Measurements from ENCODE around the gene LRRFIP1. TPM values are rescaled to one million over a fixed set of nuclear protein-coding genes. Genes with fewer than 3 reads are reported as not detected.

Gene LRRFIP1
- total and polyA plus RNA-seq, 10 donors, result 40.4 to 164 (median 124) TPM

GRCh38 chr2:237697586-237698357 is 70.4 kb downstream of the LRRFIP1 start:
- H3K4me1 ChIP-seq, result peaks cover 92 to 100% (median 98%) of the 10 kb centered on the region in 6 donors
- DNase-seq, result peak; percentile 80
- intact Hi-C loops (cut with DNase I; ENCODE audit: low total_unique reads), result no loop called here
- 24 to 34% (median 31%) methylated on average over 13 of the region's 13 CpGs for WGBS, 5 donors
- H3K27ac ChIP-seq, result peak overlapping the region; percentile 49 to 100 (median 98)
- peak overlapping the region in 2 of 8 donors; percentile 1 to 37 for H3K4me3 ChIP-seq
- H3K27me3 ChIP-seq (replicated peaks in 1 of 7), result no peaks in the 10 kb centered on the region
- no peaks in the 10 kb centered on the region for H3K9me3 ChIP-seq
- TF ChIP-seq CTCF (IDR thresholded peaks at IDR 0.05 in 8 of 11, conservative IDR thresholded peaks at IDR 0.05 in 3 of 11), result no peak
- TF ChIP-seq POLR2AphosphoS5 (IDR thresholded peaks at IDR 0.05), result peak in 1 of 3 donors; percentile 26
- H3K36me3 ChIP-seq, result no peaks in the 10 kb centered on the region

GRCh38 chr2:237698358-237698694 is 70.9 kb downstream of the LRRFIP1 start:
- Histone ChIP-seq H3K9me3 (no peaks in the 10 kb centered on the region), H3K27ac (peak overlapping the region; percentile 49 to 100 (median 98)), H3K4me1 (peaks cover 98 to 100% (median 100%) of the 10 kb centered on the region in 6 donors), H3K36me3 (no peaks in the 10 kb centered on the region), H3K27me3 (replicated peaks in 1 of 7) (no peaks in the 10 kb centered on the region), H3K4me3 (peak overlapping the region in 2 of 8 donors; percentile 1 to 37)
- 40 to 67% (median 46%) methylated on average over 4 to 5 of the region's 5 CpGs for WGBS, 5 donors
- TF ChIP-seq POLR2AphosphoS5 (IDR thresholded peaks at IDR 0.05) (no peak), CTCF (IDR thresholded peaks at IDR 0.05 in 8 of 11, conservative IDR thresholded peaks at IDR 0.05 in 3 of 11) (no peak), POLR2A (IDR thresholded peaks at IDR 0.05) (no peak)
- DNase-seq, result peak; percentile 69
- intact Hi-C loops (cut with DNase I; ENCODE audit: low total_unique reads), result no loop called here

- peak; percentile 66 for DNase-seq
- TF ChIP-seq POLR2AphosphoS5 (IDR thresholded peaks at IDR 0.05) (no peak), CTCF (IDR thresholded peaks at IDR 0.05 in 8 of 11, conservative IDR thresholded peaks at IDR 0.05 in 3 of 11) (no peak), POLR2A (IDR thresholded peaks at IDR 0.05) (no peak)
- H3K27ac ChIP-seq, result peak overlapping the region; percentile 3 to 100 (median 88)
- 67 to 76% (median 71%) methylated on average over 18 to 19 of the region's 19 CpGs for WGBS, 5 donors
- H3K27me3 ChIP-seq (replicated peaks in 1 of 7), result no peaks in the 10 kb centered on the region
- no peaks in the 10 kb centered on the region for H3K36me3 ChIP-seq
- peak overlapping the region in 1 of 8 donors; percentile 46 for H3K4me3 ChIP-seq
- H3K9me3 ChIP-seq, result no peaks in the 10 kb centered on the region
- intact Hi-C loops (cut with DNase I; ENCODE audit: low total_unique reads), result no loop called here
- H3K4me1 ChIP-seq, result peaks cover 99 to 100% (median 100%) of the 10 kb centered on the region in 6 donors
These were observed 72.6 kb downstream of the LRRFIP1 start for GRCh38 chr2:237699870-237700511.

GRCh38 chr2:237700512-237701032 is 73.2 kb downstream of the LRRFIP1 start:
- Histone ChIP-seq H3K27ac (peak overlapping the region; percentile 3 to 100 (median 88)), H3K4me3 (peak overlapping the region in 2 of 8 donors; percentile 4 to 46), H3K36me3 (peaks cover 0 to 4% (median 0%) of the 10 kb centered on the region in 6 donors), H3K9me3 (no peaks in the 10 kb centered on the region), H3K27me3 (replicated peaks in 1 of 7) (no peaks in the 10 kb centered on the region), H3K4me1 (peaks cover 95 to 100% (median 99%) of the 10 kb centered on the region in 6 donors)
- intact Hi-C loops (cut with DNase I; ENCODE audit: low total_unique reads), result no loop called here
- 16 to 28% (median 19%) methylated on average over 11 to 13 of the region's 13 CpGs for WGBS, 5 donors
- peak; percentile 85 for DNase-seq
- TF ChIP-seq CTCF (IDR thresholded peaks at IDR 0.05 in 8 of 11, conservative IDR thresholded peaks at IDR 0.05 in 3 of 11), result no peak
- peak; percentile 29 to 64 (median 47) for TF ChIP-seq POLR2AphosphoS5 (IDR thresholded peaks at IDR 0.05)
- no peak for TF ChIP-seq POLR2A (IDR thresholded peaks at IDR 0.05)

Data from spleen (tissue), 11 donors.